GM19468 (cell line): ENCODE data around the gene PRG2.

Experiments
- ATAC-seq: cut with Tn5 transposase; IDR thresholded peaks from one replicate; pipeline ENCODE4 v1.9.1; 2021; ENCODE audit warnings: mild to moderate bottlenecking, moderate library complexity, moderate number of reproducible peaks; ENCODE audit not compliant: unreplicated experiment; ENCODE audit errors: extremely low read depth

Gene PRG2, protein sequence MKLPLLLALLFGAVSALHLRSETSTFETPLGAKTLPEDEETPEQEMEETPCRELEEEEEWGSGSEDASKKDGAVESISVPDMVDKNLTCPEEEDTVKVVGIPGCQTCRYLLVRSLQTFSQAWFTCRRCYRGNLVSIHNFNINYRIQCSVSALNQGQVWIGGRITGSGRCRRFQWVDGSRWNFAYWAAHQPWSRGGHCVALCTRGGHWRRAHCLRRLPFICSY

DNA sequence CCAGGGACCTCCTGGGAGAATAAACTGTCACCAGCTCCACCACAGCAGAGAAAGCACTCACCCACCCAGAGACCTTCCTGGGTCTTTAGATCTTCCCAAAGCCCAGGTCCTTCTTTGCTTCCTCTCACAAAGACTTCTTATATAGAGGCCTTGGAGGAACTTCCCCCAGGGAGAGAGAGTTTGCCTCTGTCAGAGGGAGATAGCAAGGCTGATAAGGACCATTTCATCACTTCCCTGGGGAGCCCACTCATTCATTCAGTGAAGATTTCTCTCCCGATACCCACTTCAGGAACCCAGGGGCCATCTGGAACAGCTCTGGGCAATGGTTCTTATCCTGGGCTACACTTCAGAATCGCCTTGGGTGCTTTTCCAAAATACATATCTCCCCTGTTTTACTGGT lies at the start of gene PRG2:
PRG2 (minus strand) TSS at position 116 of the 400 bp plus-strand sequence. CDS start 706 bp downstream, outside the sequence.
- ATAC-seq = no peak

DNA sequence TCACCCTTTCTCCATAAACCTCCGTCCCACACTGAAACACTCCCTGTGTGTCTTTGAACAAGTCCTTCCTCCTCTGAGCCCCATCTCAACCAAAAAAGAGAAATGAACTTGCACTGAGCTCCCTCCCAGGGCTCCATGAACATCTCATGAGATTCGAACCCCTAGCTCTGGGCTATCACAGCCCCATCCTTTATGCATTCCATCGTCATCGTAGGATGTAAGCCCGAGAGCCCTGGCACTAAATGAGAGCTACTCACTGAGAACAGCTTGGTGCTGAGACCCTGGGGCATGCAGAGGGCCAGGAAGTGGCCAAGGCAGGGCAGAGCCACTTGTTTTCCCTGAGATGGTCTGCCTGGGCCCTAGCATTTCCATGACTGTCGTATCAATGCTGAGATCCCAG lies 49.3 kb upstream of the PRG2 start:
- ATAC-seq = no peak

GRCh38 chr11:57438345-57439285 lies 48.2 kb upstream of the PRG2 start:
- no peak for ATAC-seq

- ATAC-seq = no peak
These were observed 45.6 kb upstream of the PRG2 start for GRCh38 chr11:57436031-57436430.

- ATAC-seq = no peak
These were observed 44.4 kb upstream of the PRG2 start for GRCh38 chr11:57434640-57435546.

GRCh38 chr11:57432714-57433163 lies 42.3 kb upstream of the PRG2 start:
- ATAC-seq = no peak

- ATAC-seq = no peak
These were observed 41.7 kb upstream of the PRG2 start for GRCh38 chr11:57432149-57432561.

DNA sequence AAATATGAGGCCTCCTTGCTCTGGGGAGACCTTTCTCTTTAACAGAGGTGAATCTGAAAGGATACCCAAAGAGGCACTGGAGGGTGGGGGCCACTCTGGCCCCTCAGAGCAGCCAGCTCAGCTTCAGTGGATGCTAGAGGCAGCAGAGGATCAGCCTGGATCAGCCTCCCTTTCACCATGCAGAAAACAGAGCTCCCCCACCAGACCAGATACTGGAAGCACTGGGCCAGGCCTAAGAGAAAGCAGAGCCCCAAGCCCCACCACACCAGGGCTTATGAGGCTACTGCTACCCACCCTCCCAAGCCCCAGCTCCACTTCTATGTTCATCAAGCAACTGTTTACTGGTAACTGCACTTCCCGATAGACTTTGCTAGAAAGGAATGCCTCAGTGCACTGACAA lies 40.5 kb upstream of the PRG2 start:
- ATAC-seq = no peak

- ATAC-seq = no peak
These were observed 39.5 kb upstream of the PRG2 start for GRCh38 chr11:57429946-57430345.

- no peak for ATAC-seq
These were observed 38.2 kb upstream of the PRG2 start for GRCh38 chr11:57428643-57429042.

- no peak for ATAC-seq
These were observed 37.3 kb upstream of the PRG2 start for GRCh38 chr11:57427727-57428082.

DNA sequence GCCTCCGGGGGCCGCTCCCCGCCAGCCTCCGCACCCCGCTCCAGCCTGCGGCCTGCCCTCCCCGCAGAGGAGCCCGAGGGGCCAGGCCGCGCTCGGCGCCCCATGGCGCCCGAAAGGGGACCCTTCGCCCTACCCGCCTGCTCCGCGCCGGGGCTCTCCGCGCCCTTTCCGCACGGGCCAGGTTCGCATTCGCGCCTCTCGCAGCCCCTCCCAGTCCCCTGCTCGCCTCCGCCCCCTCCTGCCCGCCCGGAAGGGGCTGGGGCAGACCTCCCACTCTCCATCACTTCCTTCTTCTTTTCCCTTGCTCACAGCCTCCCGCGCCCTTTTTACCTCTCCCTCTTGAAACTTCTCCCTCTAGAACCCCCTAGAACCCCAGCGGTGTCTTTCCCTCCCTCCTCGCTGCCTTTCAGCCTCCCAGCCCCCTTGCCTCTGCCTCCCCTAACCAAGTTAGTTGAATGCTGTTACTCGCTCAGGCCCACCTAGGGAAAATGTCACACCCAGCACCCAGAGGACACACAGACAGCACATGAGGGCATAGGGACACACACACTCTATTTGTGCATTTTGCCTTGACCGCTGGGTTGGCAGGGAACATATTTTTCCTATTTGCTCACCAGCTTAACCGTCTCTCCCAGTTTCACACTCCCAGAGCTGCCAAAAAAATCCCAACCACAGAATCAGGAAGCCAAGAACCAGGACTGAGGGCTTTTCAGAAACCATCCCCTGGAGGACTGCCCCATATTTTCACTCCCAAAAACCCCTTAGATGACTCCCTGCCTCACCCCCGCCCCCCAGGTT lies 36.7 kb upstream of the PRG2 start, which contains the start of gene SLC43A3:
SLC43A3 (minus strand) TSS at position 193 of the 798 bp plus-strand sequence. CDS start 949 bp downstream, outside the sequence.
- no peak for ATAC-seq

DNA sequence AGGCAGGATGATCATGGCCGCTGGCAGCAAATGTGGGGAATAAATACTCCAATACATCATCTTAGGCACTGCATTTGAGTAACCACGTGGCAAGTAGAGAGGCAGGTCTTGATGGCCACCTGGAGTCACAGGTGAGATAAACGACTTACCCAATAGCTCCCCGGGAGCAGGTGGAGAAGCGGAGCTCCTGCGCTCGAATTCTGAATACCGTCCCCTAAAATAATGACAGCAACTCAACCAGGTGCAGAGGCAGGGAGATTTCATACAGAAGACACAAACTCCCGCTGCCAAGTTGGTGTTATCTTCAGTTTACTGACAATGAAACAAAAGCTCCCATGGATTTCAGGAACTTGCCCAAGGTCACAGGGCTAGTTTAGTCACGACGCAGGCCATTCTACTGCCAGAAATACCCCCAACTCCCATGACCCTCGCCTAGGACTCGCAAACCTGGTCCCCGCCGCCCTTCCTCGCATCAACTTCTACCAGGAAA lies 36.0 kb upstream of the PRG2 start:
- no peak for ATAC-seq

DNA sequence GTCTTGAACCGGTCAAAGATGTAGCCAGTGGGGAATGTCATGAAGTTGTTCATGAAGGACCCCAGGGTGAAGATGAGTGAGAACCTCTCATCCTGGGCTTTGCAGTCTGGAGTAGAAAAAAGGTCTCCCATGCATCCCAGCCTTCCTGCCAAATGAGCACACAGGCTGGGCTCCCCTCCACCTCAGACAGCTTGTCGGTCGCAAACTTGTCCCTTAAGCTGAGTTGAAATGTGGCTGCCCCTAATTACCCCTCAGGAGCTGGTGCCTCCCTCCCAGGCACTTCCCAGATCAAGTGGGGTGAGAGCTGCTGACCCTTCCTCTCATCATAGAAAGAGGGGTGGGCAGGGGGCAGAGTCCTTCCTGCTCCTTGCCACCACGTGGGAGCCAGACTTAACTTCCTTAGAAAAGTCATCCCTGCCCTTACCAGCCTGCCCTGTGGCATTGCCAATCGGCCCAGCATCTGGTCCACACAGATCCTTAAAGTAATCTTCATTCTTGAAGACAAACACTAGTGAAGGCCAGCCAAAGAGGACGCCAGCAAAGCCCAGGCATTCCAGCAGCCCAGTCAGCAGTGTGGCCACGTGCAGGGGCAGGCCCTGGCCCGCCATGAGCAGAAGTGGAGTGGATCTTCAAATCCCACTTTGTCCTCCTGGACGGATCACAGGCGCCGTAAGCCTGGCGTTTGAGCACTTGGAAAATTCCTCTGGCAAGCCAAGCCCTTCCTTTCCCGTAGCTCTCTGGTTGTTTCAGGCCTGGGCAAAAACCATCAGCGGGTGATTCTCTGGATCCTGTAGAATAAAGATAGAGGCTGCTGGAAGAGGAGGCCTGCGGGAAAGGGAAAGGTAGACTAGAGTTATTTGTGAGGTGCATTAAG lies 35.4 kb upstream of the PRG2 start:
- ATAC-seq = no peak

- ATAC-seq = peak; percentile 96
These were observed 34.5 kb upstream of the PRG2 start for GRCh38 chr11:57424792-57425564.

DNA sequence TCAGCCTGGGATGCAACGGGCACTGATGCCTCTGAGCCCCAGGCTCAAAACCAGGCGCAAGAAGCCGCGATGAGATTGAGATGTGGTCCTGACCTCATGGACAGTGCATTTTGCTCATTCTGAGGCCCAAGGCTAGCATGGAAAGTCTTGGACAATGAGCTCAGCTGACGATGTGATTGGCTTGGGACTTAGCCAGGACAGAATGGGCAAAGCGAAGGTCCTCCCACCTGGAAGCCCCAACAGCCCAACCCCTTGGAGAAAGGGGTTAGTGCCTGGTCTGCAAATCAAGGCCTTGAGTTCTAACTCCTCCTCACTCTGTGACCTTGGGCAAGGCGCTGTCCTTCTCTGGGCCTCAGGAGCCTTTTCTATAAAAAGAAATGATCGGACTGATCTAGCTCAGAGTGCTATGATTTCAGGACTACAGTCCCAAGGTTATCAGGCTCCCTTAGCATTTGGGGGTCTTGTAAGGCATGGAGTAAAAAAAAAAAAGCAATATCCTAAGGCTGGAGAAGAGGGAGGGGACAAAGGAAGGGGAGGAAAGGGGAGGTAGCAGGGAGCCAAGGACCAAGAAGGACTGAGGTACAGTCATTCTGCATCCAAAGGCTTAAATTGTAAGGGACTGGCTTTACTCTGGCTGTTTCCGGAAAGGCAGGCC lies 33.8 kb upstream of the PRG2 start:
- no peak for ATAC-seq

DNA sequence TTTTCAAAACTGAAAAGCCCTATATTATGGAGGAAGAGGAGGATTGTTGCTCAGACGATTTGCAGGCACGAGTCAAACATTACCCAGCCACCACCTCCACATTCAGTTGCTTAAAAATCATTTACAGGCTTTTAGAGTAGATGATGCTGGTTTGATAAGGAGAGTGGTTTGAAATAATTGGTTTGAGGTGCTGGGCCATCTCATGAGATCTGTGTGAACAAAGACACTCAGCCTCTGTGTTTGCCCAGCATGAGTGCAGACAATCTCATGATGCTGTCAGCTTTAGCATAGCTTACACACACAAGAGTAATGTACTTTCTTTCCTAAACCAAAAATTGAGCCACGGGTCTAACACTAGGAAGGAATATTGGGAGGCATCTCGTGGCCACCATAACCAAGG lies 32.2 kb upstream of the PRG2 start:
- no peak for ATAC-seq
